H1 (cell line): ENCODE data around the gene PLAA. TPM values are rescaled to one million over a fixed set of nuclear protein-coding genes. Genes with fewer than 3 reads are reported as not detected.

Experiments
- CBX8 ChIP-seq: fragments of 300-800, 300-1000 bp; sonication (generic); IDR thresholded peaks from 2 replicates; pipeline ENCODE4 v1.7.1; 2016; ENCODE audit warnings: low read depth, low read length, borderline replicate concordance
- CREB1 ChIP-seq: IDR thresholded peaks from 2 replicates; pipeline ENCODE4 v1.6.1; 2012; ENCODE audit warnings: inconsistent platforms
- EP300 ChIP-seq, 2 experiments: IDR thresholded peaks; 1 replicate in 1 of 2; 2 replicates in 1 of 2; pipeline ENCODE4 v1.6.1; 2011 to 2012; ENCODE audit warnings: low read depth in 2 of 2, low read length in 2 of 2, mild to moderate bottlenecking in 2 of 2, borderline replicate concordance in 1 of 2, inconsistent platforms in 1 of 2, moderate library complexity in 1 of 2
- HDAC2 ChIP-seq, 2 experiments: fragments of 300-600 bp in 1 of 2; sonication (generic) in 1 of 2; IDR thresholded peaks; 2 replicates each; pipeline ENCODE4 v1.6.1; 2011 to 2012; ENCODE audit warnings: low read depth in 2 of 2, low read length in 2 of 2, mild to moderate bottlenecking in 2 of 2, moderate library complexity in 2 of 2, borderline replicate concordance in 1 of 2, inconsistent platforms in 1 of 2
- JUN ChIP-seq: IDR thresholded peaks from 2 replicates; pipeline ENCODE4 v1.6.1; 2011; ENCODE audit warnings: low read depth, mild to moderate bottlenecking, improper control_type of control experiment, low read length
- KDM4A ChIP-seq: IDR thresholded peaks from one replicate; pipeline ENCODE4 v1.7.1; 2012; ENCODE audit warnings: low read depth, mild to moderate bottlenecking, moderate library complexity, low read length, inconsistent platforms; ENCODE audit not compliant: severe bottlenecking
- PHF8 ChIP-seq: fragments of 200-600 bp; sonication (generic); conservative IDR thresholded peaks from 2 replicates; pipeline ENCODE4 v1.7.1; 2012; ENCODE audit warnings: low read depth, mild to moderate bottlenecking, inconsistent platforms, low read length, moderate library complexity
- RBBP5 ChIP-seq: IDR thresholded peaks from 2 replicates; pipeline ENCODE4 v1.7.1; 2012; ENCODE audit warnings: low read depth, mild to moderate bottlenecking, inconsistent platforms, low read length, moderate library complexity, borderline replicate concordance
- SIN3A ChIP-seq, 2 experiments: IDR thresholded peaks in 1 of 2; conservative IDR thresholded peaks in 1 of 2; 2 replicates each; pipeline ENCODE4 v1.6.1; 2011 to 2012; ENCODE audit warnings: low read length in 2 of 2, improper control_type of control experiment in 1 of 2, low read depth in 1 of 2, mild to moderate bottlenecking in 1 of 2
- SIX5 ChIP-seq: IDR thresholded peaks from 2 replicates; pipeline ENCODE4 v1.6.1; 2011; ENCODE audit warnings: mild to moderate bottlenecking, low read depth, low read length
- TAF1 ChIP-seq: IDR thresholded peaks from 2 replicates; pipeline ENCODE4 v1.6.1; 2011; ENCODE audit warnings: mild to moderate bottlenecking, low read depth, low read length
- TAF7 ChIP-seq: optimal IDR thresholded peaks from 2 replicates; pipeline ENCODE3; 2011; ENCODE audit warnings: low read depth, mild to moderate bottlenecking, inconsistent platforms, low read length, moderate library complexity, borderline replicate concordance
- TBP ChIP-seq: IDR thresholded peaks from 2 replicates; pipeline ENCODE4 v1.6.1; 2011; ENCODE audit warnings: low read depth, low read length, improper control_type of control experiment
- YY1 ChIP-seq: IDR thresholded peaks from 2 replicates; pipeline ENCODE4 v1.6.1; 2011; ENCODE audit warnings: low read depth, mild to moderate bottlenecking, low read length
- polyA plus RNA-seq, 7 experiments: library from polyadenylated mRNA; depleted of rRNA in 3 of 7; stranded (reverse) in 5 of 7; unstranded in 2 of 7; fragments of >200 nt in 5 of 7; fragments of 200-250 nt in 2 of 7; gene quantifications; 1 replicate in 5 of 7; 2 replicates in 1 of 7; 4 replicates in 1 of 7; pipeline versions ENCODE4 v1.2.1 to v1.2.3, GENCODE V29; 2011 to 2013; ENCODE audit warnings: missing spikeins in 2 of 7, mixed read lengths in 2 of 7
- total RNA-seq: library from RNA; stranded (reverse); fragmentation: NEBNext Ultra II Directional; extraction: Animal tissue kit (Norgen Biotek cat#: 25700); gene quantifications from 2 replicates; pipeline ENCODE4 v1.2.1, GENCODE V29; 2021
- TF ChIP-seq, protein P1 (sequence below): IDR thresholded peaks from 2 replicates; pipeline ENCODE4 v1.6.1; 2011; ENCODE audit warnings: low read length, improper control_type of control experiment
- TF ChIP-seq, protein P2 (sequence below): IDR thresholded peaks from 2 replicates; pipeline ENCODE4 v1.6.1; 2012; ENCODE audit warnings: inconsistent platforms
- TF ChIP-seq, protein P3 (sequence below), 3 experiments: IDR thresholded peaks; 1 replicate in 2 of 3; 2 replicates in 1 of 3; pipeline versions ENCODE4 v1.5.1 to v1.6.1; 2011; ENCODE audit warnings: low read length in 3 of 3, mild to moderate bottlenecking in 3 of 3, inconsistent platforms in 2 of 3, low read depth in 1 of 3, moderate library complexity in 1 of 3; ENCODE audit not compliant: insufficient read depth in 1 of 3; ENCODE audit errors: control extremely low read depth in 1 of 3

Gene PLAA
- total and polyA plus RNA-seq, 2 of the 8 experiments (the other 6 are each of a cell fraction or from before 2014, with no cell fraction given), result 19.2 to 64.2 TPM

DNA sequence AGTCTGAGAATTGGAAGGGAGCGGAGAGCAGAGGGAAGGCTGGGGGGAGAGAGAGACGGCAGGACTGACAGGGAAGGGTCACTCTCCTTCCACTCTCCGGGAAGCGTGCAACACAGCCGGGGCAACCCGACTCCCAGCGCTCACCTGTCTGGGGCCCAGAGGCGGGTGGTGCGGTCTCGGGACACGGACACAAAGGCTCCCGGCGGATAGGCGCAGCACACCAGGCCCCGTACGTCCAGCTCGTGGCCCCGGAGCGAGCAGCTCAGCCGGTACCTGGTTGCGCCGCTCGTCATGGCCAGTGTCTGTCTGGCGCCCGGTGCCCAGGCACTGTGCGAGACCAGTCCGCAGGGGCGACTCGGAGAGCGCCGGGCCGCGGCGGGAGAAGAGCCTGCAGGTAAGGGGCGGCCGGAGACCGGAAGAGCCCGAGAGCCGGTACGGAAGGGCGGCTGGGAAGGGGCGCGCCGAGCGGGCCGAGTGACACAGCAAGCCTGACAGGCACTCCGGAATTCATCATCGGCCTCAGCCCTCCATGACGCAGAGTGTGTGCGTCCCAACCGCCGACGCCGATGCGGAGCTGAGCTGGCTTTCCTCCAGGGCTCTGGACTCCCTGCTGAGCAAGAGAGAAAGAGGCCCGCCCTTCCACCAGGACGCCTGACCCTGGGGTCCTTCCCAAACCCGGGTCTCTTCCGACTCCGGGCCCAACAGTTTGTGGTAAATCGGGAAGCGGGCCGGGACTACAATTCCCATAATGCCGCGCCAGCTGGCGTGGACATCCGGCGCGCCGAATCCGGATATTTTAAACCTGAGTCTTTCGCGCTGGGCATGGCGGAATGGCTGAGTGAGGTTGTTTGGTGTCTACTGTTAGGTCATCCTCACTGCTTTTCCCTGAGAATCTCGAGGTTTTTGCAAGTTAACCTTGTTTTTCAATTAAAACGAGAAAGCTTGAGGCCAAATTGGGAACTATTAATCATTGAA is at the start of gene PLAA (continued):
- TF ChIP-seq HDAC2 (IDR thresholded peaks at IDR 0.05; ENCODE audit: borderline replicate concordance in 1 of 2, low read depth in 2 of 2, low read length in 2 of 2), result peak in 1 of 2 experiments; percentile 84; a peak in 1 of 4 replicates
- TF ChIP-seq, protein P1, sequence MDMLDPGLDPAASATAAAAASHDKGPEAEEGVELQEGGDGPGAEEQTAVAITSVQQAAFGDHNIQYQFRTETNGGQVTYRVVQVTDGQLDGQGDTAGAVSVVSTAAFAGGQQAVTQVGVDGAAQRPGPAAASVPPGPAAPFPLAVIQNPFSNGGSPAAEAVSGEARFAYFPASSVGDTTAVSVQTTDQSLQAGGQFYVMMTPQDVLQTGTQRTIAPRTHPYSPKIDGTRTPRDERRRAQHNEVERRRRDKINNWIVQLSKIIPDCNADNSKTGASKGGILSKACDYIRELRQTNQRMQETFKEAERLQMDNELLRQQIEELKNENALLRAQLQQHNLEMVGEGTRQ, result no peak
- TF ChIP-seq, protein P2, sequence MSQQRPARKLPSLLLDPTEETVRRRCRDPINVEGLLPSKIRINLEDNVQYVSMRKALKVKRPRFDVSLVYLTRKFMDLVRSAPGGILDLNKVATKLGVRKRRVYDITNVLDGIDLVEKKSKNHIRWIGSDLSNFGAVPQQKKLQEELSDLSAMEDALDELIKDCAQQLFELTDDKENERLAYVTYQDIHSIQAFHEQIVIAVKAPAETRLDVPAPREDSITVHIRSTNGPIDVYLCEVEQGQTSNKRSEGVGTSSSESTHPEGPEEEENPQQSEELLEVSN, result no peak
- peak; percentile 100 for TF ChIP-seq KDM4A
- peak; percentile 90 for TF ChIP-seq TAF1
- peak; percentile 73 for TF ChIP-seq PHF8
- peak; percentile 89 for TF ChIP-seq YY1
- peak; percentile 94 for TF ChIP-seq RBBP5
- peak in 1 of 2 experiments; percentile 56; a peak in 2 of 3 replicates for TF ChIP-seq EP300 (IDR thresholded peaks at IDR 0.05; ENCODE audit: borderline replicate concordance in 1 of 2, low read depth in 2 of 2, low read length in 2 of 2)
- peak; percentile 65 for TF ChIP-seq TBP
- TF ChIP-seq, protein P3, sequence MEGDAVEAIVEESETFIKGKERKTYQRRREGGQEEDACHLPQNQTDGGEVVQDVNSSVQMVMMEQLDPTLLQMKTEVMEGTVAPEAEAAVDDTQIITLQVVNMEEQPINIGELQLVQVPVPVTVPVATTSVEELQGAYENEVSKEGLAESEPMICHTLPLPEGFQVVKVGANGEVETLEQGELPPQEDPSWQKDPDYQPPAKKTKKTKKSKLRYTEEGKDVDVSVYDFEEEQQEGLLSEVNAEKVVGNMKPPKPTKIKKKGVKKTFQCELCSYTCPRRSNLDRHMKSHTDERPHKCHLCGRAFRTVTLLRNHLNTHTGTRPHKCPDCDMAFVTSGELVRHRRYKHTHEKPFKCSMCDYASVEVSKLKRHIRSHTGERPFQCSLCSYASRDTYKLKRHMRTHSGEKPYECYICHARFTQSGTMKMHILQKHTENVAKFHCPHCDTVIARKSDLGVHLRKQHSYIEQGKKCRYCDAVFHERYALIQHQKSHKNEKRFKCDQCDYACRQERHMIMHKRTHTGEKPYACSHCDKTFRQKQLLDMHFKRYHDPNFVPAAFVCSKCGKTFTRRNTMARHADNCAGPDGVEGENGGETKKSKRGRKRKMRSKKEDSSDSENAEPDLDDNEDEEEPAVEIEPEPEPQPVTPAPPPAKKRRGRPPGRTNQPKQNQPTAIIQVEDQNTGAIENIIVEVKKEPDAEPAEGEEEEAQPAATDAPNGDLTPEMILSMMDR (IDR thresholded peaks at IDR 0.05; ENCODE audit: control extremely low read depth in 1 of 3, insufficient read depth in 1 of 3, low read depth in 1 of 3, low read length in 3 of 3), result peak in 1 of 3 experiments; percentile 25; a peak in 2 of 4 replicates
- TF ChIP-seq CBX8, result no peak
- peak; percentile 77 for TF ChIP-seq TAF7
- peak; percentile 99 for TF ChIP-seq CREB1
- no peak for TF ChIP-seq JUN
- peak; percentile 78 for TF ChIP-seq SIX5
- TF ChIP-seq SIN3A (conservative IDR thresholded peaks at IDR 0.05 in 1 of 2, IDR thresholded peaks at IDR 0.05 in 1 of 2; ENCODE audit: low read depth in 1 of 2, low read length in 2 of 2), result peak; percentile 93 to 94
